ENCODE measurements around the gene MIPEP.

Gene MIPEP

GRCh38 chr13:23758798-23759527 is 130.2 kb downstream of the MIPEP start:
- H3K27ac ChIP-seq (ENCODE audit: extremely low read depth, low read depth, low read length): no peak overlapping the region
- peaks cover 0 to 4% of the 10 kb centered on the region in 2 experiments; a peak in 1 of 3 replicates for H3K36me3 ChIP-seq (ENCODE audit: control insufficient read depth in 2 of 2, insufficient read depth in 1 of 2, low read length in 2 of 2)
- ChIA-PET CTCF (no interaction called here), POLR2A (no interaction called here)
- no peak for TF ChIP-seq ZNF623 (tag by site-specific recombination; IDR thresholded peaks at IDR 0.05)
- TF ChIP-seq OSR2 (tag by site-specific recombination; IDR thresholded peaks at IDR 0.05): no peak
- no peak for TF ChIP-seq ZFHX2 (tag by site-specific recombination; conservative IDR thresholded peaks at IDR 0.05)
- TF ChIP-seq ZBTB6 (tag by site-specific recombination; IDR thresholded peaks at IDR 0.05): no peak
- no peak for TF ChIP-seq KLF7 (tag by site-specific recombination; IDR thresholded peaks at IDR 0.05; ENCODE audit: borderline replicate concordance)
- H3K4me3 ChIP-seq (ENCODE audit: low read depth, low read length): no peak overlapping the region
- no peaks in the 10 kb centered on the region for H3K4me1 ChIP-seq (ENCODE audit: control insufficient read depth, insufficient read depth, low read length)
- H3K9me3 ChIP-seq (ENCODE audit: control insufficient read depth, insufficient read depth, low read depth, low read length): no peaks in the 10 kb centered on the region

- ChIA-PET POLR2A (no interaction called here), CTCF (interaction anchor here (1.2 to 1.4 kb wide), 2 partner anchors 13 to 14 kb away, joined by 3 read pairs; no protein-coding TSS in a partner anchor)
- Histone ChIP-seq H3K27ac (ENCODE audit: extremely low read depth, low read depth, low read length) (no peak overlapping the region), H3K9me3 (ENCODE audit: control insufficient read depth, insufficient read depth, low read depth, low read length) (no peaks in the 10 kb centered on the region), H3K4me3 (ENCODE audit: low read depth, low read length) (no peak overlapping the region), H3K36me3 (ENCODE audit: control insufficient read depth in 2 of 2, insufficient read depth in 1 of 2, low read length in 2 of 2) (peaks cover 0 to 4% of the 10 kb centered on the region in 2 experiments; a peak in 1 of 3 replicates), H3K4me1 (ENCODE audit: control insufficient read depth, insufficient read depth, low read length) (0 out of 2 replicates have a peak, but pooled peaks cover 3% of the 10 kb centered on the region)
- TF ChIP-seq HOXA7 (CRISPR knock-in tag; IDR thresholded peaks at IDR 0.05; ENCODE audit: borderline replicate concordance) (no peak), ZNF354C (tag by site-specific recombination; IDR thresholded peaks at IDR 0.05; ENCODE audit: borderline replicate concordance, low read depth) (no peak), ZNF423 (tag by site-specific recombination; IDR thresholded peaks at IDR 0.05) (no peak), KLF7 (tag by site-specific recombination; IDR thresholded peaks at IDR 0.05; ENCODE audit: borderline replicate concordance) (no peak), ZNF558 (tag by site-specific recombination; IDR thresholded peaks at IDR 0.05) (no peak), ZBTB10 (tag by site-specific recombination; IDR thresholded peaks at IDR 0.05) (no peak), ZNF624 (tag by site-specific recombination; IDR thresholded peaks at IDR 0.05) (no peak), ZNF211 (tag by site-specific recombination; IDR thresholded peaks at IDR 0.05; ENCODE audit: low read depth) (no peak), ZNF626 (tag by site-specific recombination; IDR thresholded peaks at IDR 0.05) (no peak), ZBTB21 (tag by site-specific recombination; IDR thresholded peaks at IDR 0.05) (no peak), INSM2 (tag by site-specific recombination; IDR thresholded peaks at IDR 0.05) (no peak)
Measured at GRCh38 chr13:23754997-23755396, 134.2 kb downstream of the MIPEP start.

GRCh38 chr13:23754506-23754905 is 134.7 kb downstream of the MIPEP start:
- H3K36me3 ChIP-seq (ENCODE audit: control insufficient read depth in 2 of 2, insufficient read depth in 1 of 2, low read length in 2 of 2): peaks cover 0 to 4% of the 10 kb centered on the region in 2 experiments; a peak in 1 of 3 replicates
- POLR2A ChIA-PET: no interaction called here

More at GRCh38 chr13:23754506-23754905, 134.7 kb downstream of the MIPEP start:
- H3K27ac ChIP-seq (ENCODE audit: extremely low read depth, low read depth, low read length): no peak overlapping the region
- H3K4me1 ChIP-seq (ENCODE audit: control insufficient read depth, insufficient read depth, low read length): 0 out of 2 replicates have a peak, but pooled peaks cover 3% of the 10 kb centered on the region
- CTCF ChIA-PET: interaction anchor here (1.2 kb wide), 1 partner anchor 13 kb away, joined by 3 read pairs; no protein-coding TSS in a partner anchor
- H3K9me3 ChIP-seq (ENCODE audit: control insufficient read depth, insufficient read depth, low read depth, low read length): no peaks in the 10 kb centered on the region
- no peak overlapping the region for H3K4me3 ChIP-seq (ENCODE audit: low read depth, low read length)
- TF ChIP-seq ZNF391 (tag by site-specific recombination; IDR thresholded peaks at IDR 0.05; ENCODE audit: borderline replicate concordance, low read depth) (no peak), ZNF510 (tag by site-specific recombination; IDR thresholded peaks at IDR 0.05; ENCODE audit: insufficient replicate concordance) (no peak), ZSCAN23 (tag by site-specific recombination; IDR thresholded peaks at IDR 0.05) (no peak), ZXDB (tag by site-specific recombination; IDR thresholded peaks at IDR 0.05) (no peak), ZFP37 (tag by site-specific recombination; IDR thresholded peaks at IDR 0.05) (no peak)

Measured in HEK293 (cell line).